Vagina (tissue), 2 donors: ENCODE measurements around the gene DCLK2. TPM values are rescaled to one million over a fixed set of nuclear protein-coding genes. Genes with fewer than 3 reads are reported as not detected.

Experiments
- DNase-seq, 2 donors: peaks; one replicate each; pipeline ENCODE4 v3.0.0-alpha.2; 2017; ENCODE audit errors: extremely low spot score in 2 of 2
- H3K27ac ChIP-seq: fragments of 200-600 bp; sonication (generic); one replicate; pipeline ENCODE4 v1.5.1; 2019
- H3K27me3 ChIP-seq: fragments of 200-600 bp; sonication (generic); one replicate; pipeline ENCODE4 v1.5.1; 2019
- H3K36me3 ChIP-seq, 2 donors: fragments of 200-600 bp; sonication (generic); one replicate each; pipeline ENCODE4 v1.5.1; 2017 to 2019
- H3K4me1 ChIP-seq: fragments of 200-600 bp; sonication (generic); one replicate; pipeline ENCODE4 v1.5.1; 2019
- H3K4me3 ChIP-seq, 2 donors: fragments of 200-600 bp; sonication (generic); 1 replicate in 1 of 2; 2 replicates in 1 of 2; pipeline ENCODE4 v1.5.1; 2016 to 2019
- H3K9me3 ChIP-seq: fragments of 200-600 bp; sonication (generic); one replicate; pipeline ENCODE4 v1.5.1; 2019
- CTCF ChIP-seq, 3 experiments: fragments of 450-650 bp in 2 of 3; fragments of 200-600 bp in 1 of 3; sonication (generic) in 1 of 3; IDR thresholded peaks; one replicate each; pipeline ENCODE4 v1.5.1; 2017 to 2019; ENCODE audit warnings: antibody characterized with exemption in 3 of 3, mild to moderate bottlenecking in 2 of 3, moderate library complexity in 2 of 3
- POLR2A ChIP-seq, 2 donors: fragments of 450-650 bp; IDR thresholded peaks; one replicate each; pipeline ENCODE4 v1.6.1; 2017; ENCODE audit warnings: antibody characterized with exemption in 2 of 2, mild to moderate bottlenecking in 2 of 2, moderate library complexity in 2 of 2
- POLR2AphosphoS5 ChIP-seq, 2 donors: sonication (generic); formaldehyde crosslinking; IDR thresholded peaks; one replicate each; pipeline ENCODE4 v1.9.0; 2017; ENCODE audit warnings: antibody characterized with exemption in 2 of 2, mild to moderate bottlenecking in 2 of 2, low read depth in 1 of 2; ENCODE audit not compliant: insufficient read depth in 1 of 2
- intact Hi-C: fragments of 100-400 bp; cut with DNase I; formaldehyde crosslinking; loops from one replicate; pipeline ENCODE4 v1.15.1; 2023
- total RNA-seq: library from RNA; depleted of rRNA; stranded (reverse); fragments of >200 nt; gene quantifications from one replicate; pipeline ENCODE4 v1.2.3, GENCODE V29; 2016

Gene DCLK2
- total RNA-seq, 1 donor from 2014 or later = 5.9 TPM

- Histone ChIP-seq H3K9me3 (no peaks in the 10 kb centered on the region), H3K4me3 (no peak overlapping the region), H3K36me3 (no peaks in the 10 kb centered on the region), H3K27me3 (no peaks in the 10 kb centered on the region), H3K4me1 (no peaks in the 10 kb centered on the region), H3K27ac (no peak overlapping the region)
- DNase-seq = no peak
- no peak for TF ChIP-seq POLR2AphosphoS5 (IDR thresholded peaks at IDR 0.05; ENCODE audit: insufficient read depth in 1 of 2, low read depth in 1 of 2)
- intact Hi-C loops = no loop called here
Observed at GRCh38 chr4:150055467-150055866, 22.8 kb upstream of the DCLK2 start.

DNA sequence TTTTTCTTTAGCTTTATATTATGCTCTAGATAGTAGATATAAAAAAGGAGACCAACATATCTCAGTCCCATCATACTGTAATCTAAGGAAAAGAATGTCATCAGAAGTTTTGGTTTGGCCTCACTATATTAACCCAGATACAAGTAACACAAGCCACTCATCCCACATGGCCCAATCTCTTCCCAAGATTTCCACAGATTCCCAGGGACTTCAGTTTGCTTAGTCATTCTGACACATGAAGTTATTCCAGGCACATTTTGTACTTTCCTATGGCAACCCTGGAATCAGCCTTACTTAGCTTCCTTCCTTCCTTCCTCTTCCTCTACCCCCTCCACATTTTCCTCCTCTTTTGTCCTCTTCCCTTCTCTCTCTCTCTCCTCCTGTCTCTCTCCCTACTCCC lies 21.7 kb upstream of the DCLK2 start:
- no peaks in the 10 kb centered on the region for H3K36me3 ChIP-seq
- H3K4me3 ChIP-seq = no peak overlapping the region
- no peak for TF ChIP-seq POLR2AphosphoS5 (IDR thresholded peaks at IDR 0.05; ENCODE audit: insufficient read depth in 1 of 2, low read depth in 1 of 2)
- TF ChIP-seq CTCF (IDR thresholded peaks at IDR 0.05) = no peak
- no peak for TF ChIP-seq POLR2A (IDR thresholded peaks at IDR 0.05)
- no peak for DNase-seq
- intact Hi-C loops = no loop called here
- no peaks in the 10 kb centered on the region for H3K9me3 ChIP-seq
- no peaks in the 10 kb centered on the region for H3K4me1 ChIP-seq
- H3K27me3 ChIP-seq = no peaks in the 10 kb centered on the region
- no peak overlapping the region for H3K27ac ChIP-seq

GRCh38 chr4:150061086-150061776 lies 17.0 kb upstream of the DCLK2 start:
- H3K9me3 ChIP-seq = no peaks in the 10 kb centered on the region
- no peaks in the 10 kb centered on the region for H3K4me1 ChIP-seq
- DNase-seq = no peak
- no peak for TF ChIP-seq CTCF (IDR thresholded peaks at IDR 0.05)
- no peak for TF ChIP-seq POLR2A (IDR thresholded peaks at IDR 0.05)
- TF ChIP-seq POLR2AphosphoS5 (IDR thresholded peaks at IDR 0.05; ENCODE audit: insufficient read depth in 1 of 2, low read depth in 1 of 2) = no peak
- no peak overlapping the region for H3K27ac ChIP-seq
- intact Hi-C loops = no loop called here
- H3K4me3 ChIP-seq = no peak overlapping the region
- no peaks in the 10 kb centered on the region for H3K36me3 ChIP-seq
- H3K27me3 ChIP-seq = no peaks in the 10 kb centered on the region

- no peak overlapping the region for H3K27ac ChIP-seq
- H3K9me3 ChIP-seq = no peaks in the 10 kb centered on the region
- no peak for TF ChIP-seq POLR2A (IDR thresholded peaks at IDR 0.05)
- H3K27me3 ChIP-seq = no peaks in the 10 kb centered on the region
- no peaks in the 10 kb centered on the region for H3K36me3 ChIP-seq
- H3K4me1 ChIP-seq = no peaks in the 10 kb centered on the region
- H3K4me3 ChIP-seq = no peak overlapping the region
- intact Hi-C loops = no loop called here
- no peak for DNase-seq
Observed at GRCh38 chr4:150063128-150063527, 15.1 kb upstream of the DCLK2 start.

- TF ChIP-seq POLR2AphosphoS5 (IDR thresholded peaks at IDR 0.05; ENCODE audit: insufficient read depth in 1 of 2, low read depth in 1 of 2) (no peak), CTCF (IDR thresholded peaks at IDR 0.05) (no peak), POLR2A (IDR thresholded peaks at IDR 0.05) (no peak)
- no peak overlapping the region for H3K4me3 ChIP-seq
- no peaks in the 10 kb centered on the region for H3K4me1 ChIP-seq
- DNase-seq = no peak
- intact Hi-C loops = no loop called here
- H3K27me3 ChIP-seq = no peaks in the 10 kb centered on the region
- no peak overlapping the region for H3K27ac ChIP-seq
- no peaks in the 10 kb centered on the region for H3K36me3 ChIP-seq
- H3K9me3 ChIP-seq = no peaks in the 10 kb centered on the region
Observed at GRCh38 chr4:150065740-150066139, 12.5 kb upstream of the DCLK2 start.

DNA sequence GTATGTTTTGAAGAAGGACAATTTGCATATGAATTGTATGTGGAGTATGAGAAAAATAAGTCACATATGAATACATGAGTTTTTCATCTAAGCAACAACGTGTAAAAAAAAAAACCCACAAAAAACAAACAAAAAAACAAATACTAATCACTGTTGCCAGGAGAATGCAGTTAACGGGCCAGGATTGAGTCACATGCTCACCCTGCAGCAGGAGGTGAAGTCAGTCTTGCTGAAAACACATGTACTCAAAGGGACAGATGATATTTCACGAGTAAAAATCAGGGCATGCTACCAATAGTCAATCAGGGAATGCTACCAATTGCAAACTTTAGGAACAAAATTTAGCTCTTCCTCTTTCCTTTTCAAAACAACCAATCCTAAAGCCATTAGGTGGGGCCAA lies 10.4 kb upstream of the DCLK2 start:
- Histone ChIP-seq H3K27ac (no peak overlapping the region), H3K4me1 (no peaks in the 10 kb centered on the region), H3K4me3 (no peak overlapping the region), H3K9me3 (no peaks in the 10 kb centered on the region), H3K36me3 (no peaks in the 10 kb centered on the region), H3K27me3 (no peaks in the 10 kb centered on the region)
- TF ChIP-seq POLR2AphosphoS5 (IDR thresholded peaks at IDR 0.05; ENCODE audit: insufficient read depth in 1 of 2, low read depth in 1 of 2) (no peak), POLR2A (IDR thresholded peaks at IDR 0.05) (no peak), CTCF (IDR thresholded peaks at IDR 0.05) (no peak)
- intact Hi-C loops = no loop called here
- no peak for DNase-seq
